Measurements from ENCODE around the gene MLLT3. TPM values are rescaled to one million over a fixed set of nuclear protein-coding genes. Genes with fewer than 3 reads are reported as not detected.

The MLLT3 gene
- total RNA-seq, 6 experiments from 2014 or later, result 0.43 to 2.5 (median 1.2) TPM

DNA sequence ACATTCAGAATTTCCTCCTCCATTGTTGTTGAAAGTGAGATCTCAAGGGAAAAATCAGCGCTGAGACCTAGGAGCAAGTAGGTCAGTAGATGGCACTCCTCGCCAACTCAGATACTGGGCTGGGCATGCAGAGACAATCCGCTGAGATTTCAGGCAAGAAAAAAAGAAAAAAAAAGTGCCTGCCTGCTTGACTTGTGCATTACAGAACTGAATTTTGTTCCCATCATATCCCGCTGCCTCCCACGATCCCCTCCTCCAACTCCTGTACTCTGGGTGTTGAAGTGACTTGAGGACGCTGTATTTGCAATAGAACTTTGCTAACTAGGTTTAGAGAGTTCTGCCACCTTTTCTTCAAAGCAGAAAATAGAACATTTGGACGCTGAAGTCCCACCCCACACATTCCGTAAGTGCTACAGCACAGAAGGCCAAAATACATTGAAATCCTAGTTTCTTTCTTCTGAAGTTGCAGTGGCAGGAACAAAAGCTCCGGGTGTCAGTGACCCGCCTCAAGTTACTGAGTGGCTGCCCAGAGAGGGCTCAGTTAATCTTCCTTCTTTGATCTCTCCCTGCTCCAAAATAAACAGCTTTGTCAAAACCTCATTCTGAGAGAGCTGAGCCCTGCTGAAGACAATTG is 265.8 kb downstream of the MLLT3 start:
- ATAC-seq, result peak; percentile 95 to 97 (median 96)
- intact Hi-C loops (cut with DNase I), result no loop called here
- no peaks in the 10 kb centered on the region for H3K36me3 ChIP-seq
- peaks cover 0 to 3% (median 0%) of the 10 kb centered on the region in 4 donors for H3K4me1 ChIP-seq
- TF ChIP-seq POLR2A (IDR thresholded peaks at IDR 0.05), result no peak
- TF ChIP-seq, protein P1, sequence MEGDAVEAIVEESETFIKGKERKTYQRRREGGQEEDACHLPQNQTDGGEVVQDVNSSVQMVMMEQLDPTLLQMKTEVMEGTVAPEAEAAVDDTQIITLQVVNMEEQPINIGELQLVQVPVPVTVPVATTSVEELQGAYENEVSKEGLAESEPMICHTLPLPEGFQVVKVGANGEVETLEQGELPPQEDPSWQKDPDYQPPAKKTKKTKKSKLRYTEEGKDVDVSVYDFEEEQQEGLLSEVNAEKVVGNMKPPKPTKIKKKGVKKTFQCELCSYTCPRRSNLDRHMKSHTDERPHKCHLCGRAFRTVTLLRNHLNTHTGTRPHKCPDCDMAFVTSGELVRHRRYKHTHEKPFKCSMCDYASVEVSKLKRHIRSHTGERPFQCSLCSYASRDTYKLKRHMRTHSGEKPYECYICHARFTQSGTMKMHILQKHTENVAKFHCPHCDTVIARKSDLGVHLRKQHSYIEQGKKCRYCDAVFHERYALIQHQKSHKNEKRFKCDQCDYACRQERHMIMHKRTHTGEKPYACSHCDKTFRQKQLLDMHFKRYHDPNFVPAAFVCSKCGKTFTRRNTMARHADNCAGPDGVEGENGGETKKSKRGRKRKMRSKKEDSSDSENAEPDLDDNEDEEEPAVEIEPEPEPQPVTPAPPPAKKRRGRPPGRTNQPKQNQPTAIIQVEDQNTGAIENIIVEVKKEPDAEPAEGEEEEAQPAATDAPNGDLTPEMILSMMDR (IDR thresholded peaks at IDR 0.05), result peak; percentile 52 to 77 (median 70)
- no peaks in the 10 kb centered on the region for H3K27me3 ChIP-seq
- peak; percentile 44 to 67 (median 63) for DNase-seq
- H3K4me3 ChIP-seq, result peak overlapping the region in 1 of 3 donors; percentile 10
- no peaks in the 10 kb centered on the region for H3K9me3 ChIP-seq
- no peak overlapping the region for H3K27ac ChIP-seq
- WGBS (ENCODE audit: insufficient coverage, low coverage, low lambda C conversion rate, missing lambda C conversion rate), result 12% methylated on average over 9 of the region's 10 CpGs

DNA sequence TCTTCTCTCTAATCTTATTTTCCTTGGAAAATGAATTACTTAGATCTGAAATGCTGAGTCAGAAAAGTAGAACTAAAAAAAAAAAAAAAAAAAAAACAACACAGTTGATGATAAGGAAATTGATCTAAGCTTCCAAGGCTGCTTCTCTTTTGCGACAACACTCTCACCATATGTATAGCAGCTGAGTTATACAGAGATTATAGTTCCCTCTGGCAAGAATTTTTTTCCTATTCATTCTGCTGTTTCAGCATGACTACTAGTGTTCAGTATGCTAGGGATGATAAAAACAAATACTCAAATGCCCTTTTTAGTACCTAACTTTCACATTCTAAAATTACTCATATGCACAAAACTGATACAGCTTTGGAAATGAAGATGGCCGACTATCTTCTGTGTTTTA is 267.3 kb downstream of the MLLT3 start:
- intact Hi-C loops (cut with DNase I), result no loop called here
- H3K4me1 ChIP-seq, result peaks cover 0 to 3% (median 0%) of the 10 kb centered on the region in 4 donors
- no peak for ATAC-seq
- no peak overlapping the region for H3K4me3 ChIP-seq
- 42% methylated on average over 2 of the region's 2 CpGs for WGBS (ENCODE audit: insufficient coverage, low coverage, low lambda C conversion rate, missing lambda C conversion rate)
- H3K36me3 ChIP-seq, result no peaks in the 10 kb centered on the region
- no peaks in the 10 kb centered on the region for H3K27me3 ChIP-seq
- H3K9me3 ChIP-seq, result no peaks in the 10 kb centered on the region
- no peak overlapping the region for H3K27ac ChIP-seq
- TF ChIP-seq POLR2A (IDR thresholded peaks at IDR 0.05), result no peak
- TF ChIP-seq, protein P1 (IDR thresholded peaks at IDR 0.05), result no peak
- DNase-seq, result no peak

- ATAC-seq (no peak), DNase-seq (no peak)
- TF ChIP-seq, protein P1 (IDR thresholded peaks at IDR 0.05), result no peak
- no peak for TF ChIP-seq POLR2A (IDR thresholded peaks at IDR 0.05)
- Histone ChIP-seq H3K27ac (no peak overlapping the region), H3K9me3 (no peaks in the 10 kb centered on the region), H3K4me3 (no peak overlapping the region), H3K27me3 (no peaks in the 10 kb centered on the region), H3K4me1 (peaks cover 0 to 3% (median 0%) of the 10 kb centered on the region in 4 donors), H3K36me3 (no peaks in the 10 kb centered on the region)
- 54% methylated on average over 3 of the region's 5 CpGs for WGBS (ENCODE audit: insufficient coverage, low coverage, low lambda C conversion rate, missing lambda C conversion rate)
- intact Hi-C loops (cut with DNase I), result no loop called here
Measured at GRCh38 chr9:20353931-20354652, 268.2 kb downstream of the MLLT3 start.

DNA sequence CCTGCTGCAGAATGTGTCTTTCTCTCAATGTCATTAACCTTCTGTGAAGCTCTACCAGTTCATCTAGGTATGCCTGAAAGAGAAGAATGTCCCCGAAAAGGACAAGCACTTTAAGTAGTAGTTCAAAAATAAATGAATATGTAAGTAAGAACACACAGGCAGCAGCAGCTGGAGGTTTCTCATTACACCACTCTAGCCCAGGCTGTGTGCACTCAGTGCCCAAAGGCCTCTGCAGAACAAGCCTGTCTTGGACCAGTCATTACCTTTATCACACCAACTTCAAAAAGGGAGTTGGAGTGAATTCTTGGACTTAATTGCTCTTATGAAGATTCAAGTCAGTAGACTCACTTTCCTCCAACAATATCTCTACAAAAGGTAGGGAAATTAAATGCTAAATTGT is 268.8 kb downstream of the MLLT3 start:
- Histone ChIP-seq H3K27me3 (no peaks in the 10 kb centered on the region), H3K27ac (no peak overlapping the region), H3K9me3 (no peaks in the 10 kb centered on the region), H3K4me3 (no peak overlapping the region), H3K4me1 (peaks cover 0 to 3% (median 0%) of the 10 kb centered on the region in 4 donors), H3K36me3 (no peaks in the 10 kb centered on the region)
- 78% methylated on average over 1 of the region's 1 CpG for WGBS (ENCODE audit: insufficient coverage, low coverage, low lambda C conversion rate, missing lambda C conversion rate)
- intact Hi-C loops (cut with DNase I), result no loop called here
- TF ChIP-seq, protein P1 (IDR thresholded peaks at IDR 0.05), result no peak
- no peak for TF ChIP-seq POLR2A (IDR thresholded peaks at IDR 0.05)
- DNase-seq, result no peak
- no peak for ATAC-seq

All from right lobe of liver (tissue), 6 donors.